ENCODE measurements around the gene FGFR3.
"Not testable (repeated sequence)": the region's sequence is repeated elsewhere in the genome, so short reads cannot be mapped to it uniquely, and the experiment has no call there.

The FGFR3 gene

DNA sequence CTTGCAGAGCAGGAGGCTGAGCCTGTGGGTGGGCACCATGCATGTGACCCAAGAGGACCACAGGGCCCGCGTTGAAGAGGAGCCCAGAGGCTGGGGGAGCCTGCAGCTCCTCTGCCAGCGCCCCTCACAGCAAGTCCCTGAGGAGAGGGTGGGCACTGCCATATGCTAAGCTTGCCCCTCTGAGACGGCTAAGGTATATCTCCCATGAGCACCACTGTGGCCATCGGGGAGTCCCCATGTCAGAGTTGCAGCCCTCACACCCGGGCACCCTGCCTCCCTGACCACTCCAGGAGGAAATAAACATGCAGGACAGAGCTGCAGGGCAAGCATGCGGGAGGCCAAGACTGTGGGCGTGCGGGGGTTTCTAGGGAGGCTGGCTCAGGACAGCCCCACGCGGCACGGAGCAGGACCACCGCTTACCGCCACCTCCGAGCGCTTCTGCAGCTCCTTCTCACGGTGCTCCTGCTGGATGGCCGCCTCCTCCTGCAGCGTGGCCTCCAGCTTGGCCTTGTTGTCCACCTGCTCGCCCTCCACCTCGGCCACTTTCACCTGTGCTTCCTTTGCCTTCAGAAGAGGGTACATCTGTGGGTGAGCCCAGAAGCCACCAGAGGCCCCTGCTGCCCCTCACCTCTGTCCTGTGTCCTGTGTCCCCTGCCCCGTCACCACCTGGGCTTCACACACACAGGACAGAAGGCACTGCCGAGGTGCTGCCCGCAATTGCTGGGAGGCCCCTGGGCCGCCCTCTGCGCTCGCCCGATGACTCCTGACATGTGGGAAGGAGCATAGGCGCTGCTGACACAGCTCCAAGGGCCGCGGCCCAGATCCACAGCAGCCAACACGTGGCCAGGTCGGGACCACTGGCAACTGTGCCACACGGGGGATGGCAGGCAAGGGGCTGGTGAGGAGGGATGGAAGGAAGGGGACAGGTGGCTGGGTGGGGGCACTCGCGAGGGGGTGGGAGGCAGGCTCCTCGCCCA, 29.8 kb downstream of the FGFR3 start:
- DNase-seq: no peak

DNA sequence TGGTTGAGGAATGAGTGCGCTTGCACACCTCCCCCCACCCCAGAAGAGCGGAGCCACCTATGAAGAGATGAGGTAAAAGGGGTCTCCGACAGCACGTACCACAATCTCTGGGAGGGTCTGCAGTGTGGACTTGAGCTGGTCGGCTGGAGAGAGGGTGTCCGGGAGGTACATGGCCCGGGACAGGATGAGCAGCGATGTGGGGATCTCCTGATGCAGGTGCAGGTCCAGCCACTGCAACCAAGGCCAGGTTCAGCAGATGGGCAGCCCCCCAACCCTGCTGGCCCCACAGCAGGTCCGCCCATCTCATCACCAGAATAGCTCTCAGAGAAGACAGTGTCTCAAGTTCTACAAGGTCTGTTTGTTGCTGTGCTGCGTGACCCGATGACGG, 30.4 kb downstream of the FGFR3 start:
- no peak for DNase-seq

DNA sequence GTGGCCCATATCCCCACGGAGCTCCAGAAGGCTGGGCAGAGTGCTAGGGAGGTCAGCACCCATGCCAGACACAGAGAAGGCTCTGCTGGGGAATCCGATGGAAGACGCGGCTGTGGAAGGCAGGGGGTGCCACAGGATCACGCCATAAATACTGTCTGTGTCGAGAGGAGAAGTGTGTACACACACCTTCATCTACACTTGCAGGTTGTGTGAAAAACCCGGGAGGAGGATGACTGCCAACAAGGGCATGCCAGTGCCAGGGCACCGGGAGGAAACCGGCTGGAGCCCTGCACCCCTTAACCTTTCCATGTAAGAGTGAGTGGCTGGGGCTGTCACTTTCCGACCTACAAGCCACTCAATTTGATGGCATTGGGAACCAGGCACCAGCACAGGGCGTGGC, 31.7 kb downstream of the FGFR3 start:
- no peak for DNase-seq

DNA sequence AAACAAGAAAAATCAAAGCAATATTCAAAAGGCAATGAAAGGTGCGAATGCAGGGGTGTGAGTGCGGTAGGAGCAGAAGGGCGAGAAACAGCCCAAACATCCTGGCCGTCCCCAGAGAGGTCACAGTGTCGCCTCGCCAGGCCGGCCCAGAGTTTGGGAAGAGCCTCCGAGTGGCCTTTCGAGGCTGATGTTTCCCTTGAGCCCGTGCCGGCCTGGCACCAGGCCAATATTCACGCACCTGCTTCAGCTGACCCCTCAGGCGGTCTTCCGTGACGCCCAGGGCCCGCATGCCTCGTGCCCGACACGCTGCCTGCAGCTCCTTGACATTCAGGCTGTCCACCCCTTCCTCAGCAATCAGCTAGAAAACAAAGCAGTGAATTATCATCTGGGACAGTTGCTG, 32.2 kb downstream of the FGFR3 start:
- DNase-seq: no peak

DNA sequence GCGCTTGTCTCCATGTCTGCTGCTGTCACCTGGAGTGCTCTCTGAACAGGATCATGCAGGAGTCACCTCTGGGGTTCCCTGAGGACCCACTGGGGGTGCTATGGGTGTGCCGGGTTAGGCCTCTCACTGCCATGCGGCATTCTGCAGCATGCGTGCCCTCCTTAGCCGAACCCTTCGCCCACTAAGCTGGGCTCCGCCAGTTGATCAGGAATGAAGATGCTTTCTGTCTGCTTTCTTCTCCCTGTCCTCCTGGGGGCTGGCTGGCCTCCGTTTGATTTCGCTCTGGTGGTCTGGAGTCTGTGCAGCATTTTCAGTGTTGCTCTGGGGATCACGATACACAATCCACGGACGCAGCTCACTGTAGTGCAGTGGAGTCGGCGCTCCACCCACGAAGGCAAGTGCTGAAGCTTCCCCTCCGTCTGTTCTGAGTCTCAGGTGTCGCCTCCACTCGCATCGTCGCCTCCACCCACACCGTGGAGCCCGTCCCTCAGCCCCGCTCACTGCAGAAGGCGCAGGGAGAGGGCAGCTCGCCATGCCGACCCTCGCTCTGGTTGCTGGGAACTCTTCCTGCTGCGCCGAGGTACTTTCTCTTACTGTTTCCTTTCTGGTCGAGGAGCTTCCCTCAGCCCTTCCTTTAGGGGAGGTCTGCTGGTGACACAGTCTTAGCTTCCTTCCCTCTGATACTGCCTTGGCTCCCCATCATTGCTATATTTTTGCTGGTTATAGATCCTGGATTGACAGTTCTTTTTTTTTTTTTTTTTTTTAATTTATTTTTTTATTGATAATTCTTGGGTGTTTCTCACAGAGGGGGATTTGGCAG, 33.6 kb downstream of the FGFR3 start:
- no peak for DNase-seq

DNA sequence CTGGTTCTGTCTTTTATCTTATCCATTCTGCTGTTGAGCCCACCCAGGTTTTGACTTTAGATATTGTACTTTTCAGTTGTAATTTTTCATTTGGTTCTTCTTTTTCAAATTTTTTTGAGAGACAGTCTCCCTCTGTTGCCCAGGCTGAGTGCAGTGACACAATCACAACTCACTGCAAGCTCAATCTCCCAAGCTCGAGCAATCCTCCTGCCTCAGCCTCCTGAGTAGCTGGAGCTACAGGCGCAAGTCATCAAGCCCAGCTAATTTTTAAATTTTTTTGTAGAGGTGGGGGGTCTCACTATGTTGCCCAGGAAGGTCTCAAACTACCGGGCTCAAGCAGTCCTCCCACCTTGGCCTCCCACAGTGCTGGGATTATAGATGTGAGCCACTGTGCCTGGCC, 37.1 kb downstream of the FGFR3 start:
- no peak for DNase-seq

DNA sequence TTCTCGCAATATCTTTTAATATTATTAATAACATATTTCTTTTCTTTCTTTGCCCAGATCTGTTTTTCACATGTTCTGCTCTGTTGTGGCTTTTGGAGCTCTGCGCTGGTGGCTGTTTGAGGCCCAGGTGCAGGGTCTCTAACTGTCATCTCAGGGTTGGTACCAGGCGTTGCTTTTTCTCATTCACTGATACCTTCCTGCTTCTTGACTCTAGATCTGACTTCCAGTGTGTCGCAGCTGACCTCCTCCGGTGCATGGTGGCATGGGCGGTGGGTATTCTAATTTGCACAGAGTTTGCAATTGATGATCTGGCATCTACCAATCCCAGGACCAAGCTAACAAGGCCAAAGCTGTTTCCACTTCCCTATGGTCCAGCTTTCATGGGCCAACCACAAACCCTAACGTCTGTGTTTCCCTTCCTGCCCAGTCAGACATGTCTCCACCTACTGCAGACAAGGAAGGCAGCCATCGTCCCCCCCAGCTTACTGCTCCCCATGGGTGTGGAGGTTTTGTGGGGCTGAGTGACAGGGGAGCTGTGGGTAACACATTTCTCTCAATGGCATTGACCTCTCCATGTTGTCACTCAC, 37.6 kb downstream of the FGFR3 start:
- DNase-seq: no peak

DNA sequence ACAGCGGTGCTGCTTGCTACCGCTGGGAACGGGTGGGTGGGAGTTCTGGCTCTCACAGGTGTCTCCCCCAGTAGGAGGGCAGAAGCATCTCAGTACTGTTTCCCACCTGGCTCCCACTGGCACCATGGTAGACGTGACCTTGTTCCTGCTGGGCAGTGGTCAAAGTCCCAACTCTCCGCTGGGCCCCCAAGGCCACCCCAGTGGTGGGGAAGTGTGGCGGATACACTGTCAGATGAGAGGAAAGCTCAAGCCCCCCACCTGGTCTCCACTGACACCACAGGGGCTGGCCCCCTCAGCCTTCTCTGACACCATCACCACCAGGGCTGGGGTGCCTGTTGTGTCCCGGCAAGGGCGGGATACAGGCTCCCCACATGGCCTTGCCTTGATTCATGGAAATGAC, 38.2 kb downstream of the FGFR3 start:
- DNase-seq: no peak

DNA sequence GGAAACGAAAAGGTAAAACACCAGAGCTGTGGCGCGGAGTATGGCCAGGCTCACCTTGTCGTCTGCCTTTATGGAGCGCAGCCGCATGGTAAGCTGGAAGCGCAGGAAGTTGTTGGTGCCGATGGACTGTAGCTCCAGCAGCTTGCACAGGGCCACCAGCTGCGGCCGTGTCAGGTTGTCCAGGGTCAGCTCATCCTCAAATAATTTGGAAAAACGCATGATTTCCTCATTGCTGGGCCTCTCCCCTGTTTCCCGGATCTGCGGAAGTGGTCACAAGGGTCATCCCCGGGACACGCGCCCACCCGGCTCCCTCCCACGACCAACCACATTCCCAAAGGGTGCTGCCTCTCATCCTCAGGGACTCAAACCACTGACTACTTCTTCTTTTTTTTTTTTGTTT, 39.6 kb downstream of the FGFR3 start:
- DNase-seq: no peak

DNA sequence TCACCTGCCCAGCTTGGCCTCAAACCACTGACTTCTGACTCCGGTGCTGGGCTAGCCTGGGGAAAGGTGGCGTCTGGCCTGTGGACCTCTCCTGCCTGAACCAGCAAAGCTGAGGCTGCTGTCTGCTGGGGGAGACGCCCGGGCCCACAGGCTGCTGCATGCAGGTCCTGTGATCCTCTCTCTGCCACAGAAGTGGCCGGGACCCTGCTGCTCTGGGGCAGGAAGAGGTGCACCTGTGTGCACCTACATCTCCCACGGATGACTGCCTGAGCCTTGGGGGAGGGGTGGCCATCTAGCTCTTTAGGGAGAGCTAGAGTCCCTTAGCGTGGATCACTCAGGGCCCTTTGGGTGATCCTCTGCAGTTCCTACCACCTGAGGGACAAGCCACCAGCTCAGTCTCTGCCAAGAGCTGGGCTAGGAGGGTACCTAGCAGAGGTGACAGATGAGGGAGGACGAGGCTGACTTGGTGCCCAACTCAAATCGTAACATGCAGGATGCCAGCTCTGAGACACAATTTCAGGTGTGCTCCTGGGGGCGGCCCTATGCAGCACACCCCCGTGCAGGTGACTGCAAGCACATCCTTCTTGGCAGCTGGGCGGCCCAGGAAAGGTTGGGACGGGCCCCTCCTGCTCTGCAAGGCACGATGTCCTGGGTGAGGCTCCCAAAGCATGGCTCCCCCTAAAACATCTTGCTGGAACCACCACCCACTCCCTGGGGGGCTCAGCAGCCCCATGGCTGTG, 40.4 kb downstream of the FGFR3 start:
- DNase-seq: no peak

DNA sequence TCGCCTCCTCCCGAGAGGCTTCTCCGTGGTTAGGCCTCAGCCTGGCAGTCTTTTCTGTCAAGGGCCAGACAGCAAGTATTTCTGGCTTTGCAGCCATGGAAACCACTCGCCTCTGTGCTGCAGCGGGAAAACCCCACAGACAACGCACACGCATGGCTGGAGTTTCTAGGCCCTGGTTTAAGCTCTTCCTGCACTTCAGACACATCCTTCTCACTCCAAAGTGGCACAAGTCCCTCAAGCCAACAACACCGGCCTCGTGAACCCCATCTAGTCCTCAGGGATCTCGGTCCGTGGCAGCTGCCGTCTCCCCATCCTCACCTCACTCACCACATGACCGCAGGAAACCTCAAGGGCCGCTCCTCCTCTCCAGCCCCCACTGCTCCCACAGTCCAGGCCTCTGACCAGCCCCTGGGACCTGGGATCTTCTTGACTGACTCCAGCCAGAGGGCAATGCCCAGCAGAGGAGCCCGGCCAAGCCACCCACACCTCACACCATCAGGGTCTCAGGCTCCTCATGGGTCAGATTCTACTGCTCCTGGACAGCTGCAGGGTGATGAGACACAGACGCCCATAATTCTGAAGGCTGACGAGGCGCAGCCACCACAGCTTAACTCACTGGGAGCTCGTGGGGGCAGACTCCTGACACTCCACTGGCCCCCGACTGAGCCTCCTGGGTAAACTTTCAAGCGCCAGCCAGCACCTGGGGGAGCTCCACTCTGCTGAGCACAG, 41.1 kb downstream of the FGFR3 start:
- DNase-seq: no peak

DNA sequence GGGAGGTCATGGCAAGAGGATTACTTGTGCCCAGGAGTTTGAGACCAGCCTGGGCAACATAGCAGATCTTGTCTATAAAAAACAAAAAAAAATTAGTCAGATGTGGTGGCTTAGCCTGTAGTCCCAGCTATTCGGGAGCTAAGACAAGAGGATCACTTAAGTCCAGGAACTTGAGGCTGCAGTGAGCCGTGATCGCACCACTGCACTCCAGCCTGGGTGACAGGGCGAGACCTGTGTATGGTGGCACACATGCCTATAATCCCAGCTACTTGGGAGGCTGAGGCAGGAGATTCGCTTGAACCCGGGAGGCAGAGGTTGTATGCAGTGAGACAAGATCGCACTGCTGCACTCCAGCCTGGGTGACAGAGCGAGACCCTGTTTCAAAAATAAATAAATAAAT, 42.7 kb downstream of the FGFR3 start:
- DNase-seq: not testable (repeated sequence)

DNA sequence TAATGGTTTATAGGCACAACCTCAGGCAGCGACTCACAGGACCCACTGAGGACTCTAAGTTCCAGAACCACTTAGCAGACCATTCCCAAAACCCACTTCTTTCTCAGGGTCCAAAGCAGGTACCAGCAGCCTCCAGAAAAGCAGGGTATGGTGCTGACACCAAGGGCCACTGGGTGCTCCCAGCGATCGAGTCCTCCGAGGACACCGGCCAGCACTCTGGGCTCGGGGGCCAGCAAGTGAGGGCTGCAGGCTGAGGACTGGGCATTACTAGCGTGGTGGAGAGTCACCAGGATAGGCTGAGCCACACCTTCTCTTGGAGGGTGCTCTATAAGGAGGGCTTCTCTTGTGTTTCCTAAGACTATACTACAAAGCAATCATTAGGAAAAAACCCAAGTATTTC, 43.6 kb downstream of the FGFR3 start:
- no peak for DNase-seq

DNA sequence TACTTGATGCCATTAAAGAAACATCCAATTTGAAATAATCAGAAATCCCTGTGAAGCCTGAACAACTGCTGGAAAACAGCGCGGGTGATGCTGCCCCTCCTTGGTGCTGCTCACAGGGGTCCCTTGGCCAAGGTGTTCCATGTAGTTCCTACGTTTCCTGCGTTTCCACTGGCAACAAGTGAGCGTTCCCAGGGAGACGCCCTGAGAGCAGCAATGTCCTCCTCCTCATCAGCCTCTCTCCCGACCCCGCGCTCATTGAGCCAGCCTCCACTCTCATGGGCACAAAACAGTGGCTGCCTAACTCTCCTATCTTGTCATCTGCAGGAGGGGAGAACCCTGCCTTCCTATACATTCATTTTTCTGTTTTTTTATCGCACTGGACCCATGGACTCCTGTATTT, 44.0 kb downstream of the FGFR3 start:
- DNase-seq: no peak

DNA sequence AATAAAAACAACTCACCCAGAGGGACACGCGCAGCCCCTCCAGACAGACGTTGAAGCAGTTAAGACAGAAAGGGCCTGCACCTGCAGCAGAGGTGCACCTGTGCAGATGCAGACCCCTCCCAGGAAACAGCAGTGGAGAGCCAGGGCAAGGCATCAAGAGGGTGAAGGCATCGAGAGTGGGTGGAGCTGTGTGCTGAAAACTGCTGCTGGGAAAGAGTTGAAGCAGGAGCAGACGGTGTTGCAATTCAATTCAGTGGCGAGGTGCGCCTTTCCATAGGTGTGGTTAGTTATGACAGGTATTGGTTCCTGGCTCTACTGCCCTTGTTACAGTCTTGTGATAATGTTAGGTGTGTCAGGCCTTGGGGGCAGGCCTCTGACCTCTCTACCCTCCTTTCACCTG, 46.2 kb downstream of the FGFR3 start:
- DNase-seq: no peak

DNA sequence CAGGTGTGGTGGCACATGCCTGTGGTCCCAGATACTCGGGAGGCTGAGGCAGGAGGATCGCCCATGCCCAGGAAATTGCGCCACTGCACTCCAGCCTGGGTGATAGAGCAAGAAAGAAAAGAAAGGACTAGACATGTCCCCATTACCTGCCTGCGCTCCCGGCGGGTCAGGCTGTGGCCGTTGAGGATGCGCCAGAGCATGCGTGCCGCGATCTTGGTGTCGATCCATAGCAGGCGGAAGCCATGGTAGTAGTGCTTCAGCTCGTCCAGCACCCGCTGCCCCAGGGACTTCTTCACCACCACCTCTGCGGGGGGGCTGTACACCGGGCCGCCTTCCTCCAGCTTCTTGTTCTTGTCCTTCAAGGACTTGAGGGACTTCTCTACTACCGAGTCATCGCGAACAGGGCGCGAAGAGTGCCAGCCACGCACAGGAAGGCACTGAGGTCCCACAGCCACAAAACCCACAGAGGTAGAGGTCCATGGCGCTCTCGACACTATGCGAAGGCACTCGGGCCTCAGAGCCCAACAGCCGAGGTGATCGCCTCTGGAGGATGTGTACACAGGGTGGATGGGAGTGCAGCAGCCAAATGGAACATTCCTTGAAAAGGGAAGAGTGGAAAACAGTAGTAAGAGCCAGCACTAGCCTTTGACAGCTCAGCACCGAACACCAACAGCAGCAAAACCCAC, 48.3 kb downstream of the FGFR3 start:
- no peak for DNase-seq

DNA sequence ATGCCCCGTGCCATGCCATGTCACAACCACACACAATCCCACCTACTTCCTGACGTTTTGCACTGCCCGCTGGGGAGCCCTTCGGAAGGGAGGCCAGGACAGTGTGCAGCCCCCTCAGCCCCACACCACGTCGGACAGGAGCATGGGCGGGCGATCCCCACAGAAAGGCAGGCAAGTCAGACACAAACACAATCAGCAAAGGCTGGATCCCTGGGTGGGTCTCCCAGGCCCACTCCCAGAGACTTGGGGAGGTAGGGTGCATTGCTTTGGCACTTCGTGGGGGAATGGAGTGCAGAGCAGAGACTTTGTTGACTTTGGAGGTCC, 48.8 kb downstream of the FGFR3 start:
- no peak for DNase-seq

DNA sequence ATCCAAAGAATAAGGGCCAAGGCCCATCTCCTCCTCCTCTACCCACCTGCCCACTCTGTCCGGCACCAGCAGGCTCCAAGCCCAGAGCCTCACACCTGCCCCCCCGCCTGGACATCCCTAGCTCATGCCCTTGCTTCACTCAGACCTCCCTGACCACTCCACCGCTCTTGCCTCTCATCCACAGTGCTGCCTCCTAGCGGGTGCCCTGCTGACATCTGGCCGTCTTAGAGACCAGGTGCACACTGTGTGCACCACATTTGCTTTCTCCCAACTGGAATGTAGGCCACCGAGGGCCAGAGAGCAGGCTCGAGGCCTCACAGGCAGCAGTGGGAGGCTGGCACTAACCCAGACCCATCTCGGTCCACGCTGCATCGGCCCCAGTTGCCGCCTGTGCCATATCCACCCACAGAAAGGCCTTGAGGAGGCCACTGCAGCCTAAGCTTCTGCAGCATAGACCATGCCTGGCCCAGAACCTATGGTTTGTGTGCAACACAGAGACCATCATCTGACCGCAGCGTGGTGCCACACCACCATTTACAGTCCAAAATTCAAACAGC, 49.3 kb downstream of the FGFR3 start:
- no peak for DNase-seq

DNA sequence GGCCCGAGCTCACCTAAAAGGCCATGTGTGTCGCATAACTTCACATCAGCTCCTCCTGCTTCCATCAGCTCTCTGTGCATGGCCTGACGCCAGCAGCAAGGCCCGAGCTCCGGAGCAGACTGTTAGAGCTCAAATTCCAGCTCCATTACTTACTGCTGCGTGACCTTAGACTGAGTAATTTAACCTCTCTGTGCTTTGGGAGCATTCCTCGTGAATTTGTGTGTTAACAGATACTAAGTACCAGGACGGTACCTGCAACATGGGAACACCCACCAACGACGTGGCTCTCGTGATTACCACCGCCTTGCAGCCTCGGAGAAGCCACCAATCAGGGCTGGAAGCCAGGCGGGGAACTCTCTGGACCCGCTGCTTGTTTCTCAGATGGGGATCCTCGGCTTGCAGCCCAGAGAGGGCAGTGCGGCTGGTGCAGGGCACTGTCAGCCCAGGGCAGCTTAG, 49.9 kb downstream of the FGFR3 start:
- no peak for DNase-seq

DNA sequence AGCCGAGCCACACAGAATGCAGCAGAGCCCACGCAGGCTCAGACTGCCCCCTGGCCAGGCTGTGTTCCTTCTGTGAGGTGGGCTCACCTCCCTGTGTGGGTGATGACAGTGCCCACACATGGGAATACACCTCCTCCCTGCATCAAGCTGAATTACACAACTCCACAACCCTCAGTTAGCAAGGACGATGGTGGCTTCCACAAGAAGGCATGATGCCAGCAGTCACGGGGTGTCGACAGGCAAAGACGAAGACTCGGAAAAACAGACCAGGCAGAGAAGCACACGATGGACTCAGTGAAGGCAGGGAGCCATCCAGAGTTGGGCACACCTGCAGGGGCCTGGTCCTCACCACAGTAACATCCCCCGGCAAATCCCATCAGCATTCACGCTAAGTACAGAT, 50.8 kb downstream of the FGFR3 start:
- no peak for DNase-seq

DNA sequence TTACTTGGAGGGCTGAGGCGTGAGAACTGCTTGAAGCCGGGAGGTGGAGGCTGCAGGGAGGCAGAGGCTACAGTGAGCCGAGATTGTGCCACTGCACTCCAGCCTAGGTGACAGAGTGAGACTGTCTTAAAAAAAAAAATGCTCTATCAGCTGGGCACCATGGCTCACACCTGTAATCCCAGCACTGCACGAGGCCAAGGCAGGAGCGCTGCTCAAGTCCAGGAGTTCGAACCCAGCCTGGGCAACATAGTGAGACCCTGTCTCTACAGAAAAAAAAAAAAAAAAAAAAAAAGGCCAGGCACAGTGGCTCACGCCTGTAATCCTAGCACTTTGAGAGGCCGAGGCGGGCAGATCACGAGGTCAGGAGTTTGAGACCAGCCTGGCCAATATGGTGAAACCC, 51.5 kb downstream of the FGFR3 start:
- not testable (repeated sequence) for DNase-seq

All from SHP77 treated with DMSO at 0.1 percent for 48 hours (cell line).